Astrocyte (in vitro differentiated cells and primary cell): ENCODE measurements around the gene HOXC9. TPM values are rescaled to one million over a fixed set of nuclear protein-coding genes. Genes with fewer than 3 reads are reported as not detected.
A peak's percentile ranks its signal among the peaks of the same experiment; 100 is the strongest.

Experiments
- DNase-seq: peaks from one replicate; pipeline ENCODE4 v3.0.0-alpha.2; 2010; ENCODE audit warnings: low read depth
- FAIRE-seq: peaks from 2 replicates; lab custom pipeline; 2011; peaks lifted over from hg19 to GRCh38; lab: Jason Lieb, UNC
- H2AFZ ChIP-seq: 2 replicates; pipeline ENCODE4 v1.6.0; 2012; ENCODE audit warnings: low read depth, low read length, inconsistent platforms
- H3K27ac ChIP-seq: 2 replicates; pipeline ENCODE4 v1.5.1; 2011; ENCODE audit warnings: low read depth, low read length, inconsistent platforms
- H3K27me3 ChIP-seq: 2 replicates; pipeline ENCODE4 v1.6.0; 2011; ENCODE audit warnings: low read length, inconsistent platforms; ENCODE audit not compliant: insufficient read depth
- H3K36me3 ChIP-seq: 2 replicates; pipeline ENCODE4 v1.5.1; 2011; ENCODE audit warnings: low read length, inconsistent platforms; ENCODE audit not compliant: insufficient read depth
- H3K4me1 ChIP-seq: 2 replicates; pipeline ENCODE4 v1.5.1; 2011; ENCODE audit warnings: low read length, inconsistent platforms; ENCODE audit not compliant: insufficient read depth
- H3K4me2 ChIP-seq: 2 replicates; pipeline ENCODE4 v1.6.0; 2012; ENCODE audit warnings: low read length, inconsistent platforms
- H3K4me3 ChIP-seq: 2 replicates; pipeline ENCODE4 v1.5.1; 2011; ENCODE audit warnings: low read depth, mild to moderate bottlenecking, low read length, inconsistent platforms; ENCODE audit not compliant: insufficient read depth
- H3K79me2 ChIP-seq: 2 replicates; pipeline ENCODE4 v1.6.0; 2012; ENCODE audit warnings: mild to moderate bottlenecking, low read length, inconsistent platforms; ENCODE audit not compliant: insufficient read depth
- H3K9ac ChIP-seq: 2 replicates; pipeline ENCODE4 v1.6.0; 2012; ENCODE audit warnings: mild to moderate bottlenecking, low read length, inconsistent platforms
- H3K9me3 ChIP-seq: 2 replicates; pipeline ENCODE4 v1.5.1; 2012; ENCODE audit warnings: low read depth, mild to moderate bottlenecking, low read length, inconsistent platforms; ENCODE audit not compliant: insufficient read depth
- H4K20me1 ChIP-seq: 2 replicates; pipeline ENCODE4 v1.6.0; 2012; ENCODE audit warnings: low read length, inconsistent platforms; ENCODE audit not compliant: insufficient read depth
- H3K27ac Mint-ChIP-seq: one replicate; pipeline ENCODE4 v1.8.0; 2021; ENCODE audit warnings: mild to moderate bottlenecking, mixed read lengths; ENCODE audit not compliant: unreplicated experiment
- H3K27me3 Mint-ChIP-seq: one replicate; pipeline ENCODE4 v1.8.0; 2021; ENCODE audit warnings: low read depth, mixed read lengths; ENCODE audit not compliant: unreplicated experiment
- H3K36me3 Mint-ChIP-seq: one replicate; pipeline ENCODE4 v1.8.0; 2021; ENCODE audit warnings: low read depth, mixed read lengths; ENCODE audit not compliant: unreplicated experiment
- H3K4me1 Mint-ChIP-seq: one replicate; pipeline ENCODE4 v1.8.0; 2021; ENCODE audit warnings: low read depth, mixed read lengths; ENCODE audit not compliant: unreplicated experiment
- H3K4me3 Mint-ChIP-seq: one replicate; pipeline ENCODE4 v1.8.0; 2021; ENCODE audit warnings: mild to moderate bottlenecking, moderate library complexity, mixed read lengths; ENCODE audit not compliant: unreplicated experiment
- H3K9me3 Mint-ChIP-seq: one replicate; pipeline ENCODE4 v1.8.0; 2021; ENCODE audit warnings: mild to moderate bottlenecking, mixed read lengths; ENCODE audit not compliant: unreplicated experiment
- CTCF ChIP-seq: IDR thresholded peaks from 2 replicates; pipeline ENCODE4 v1.5.1; 2011; ENCODE audit warnings: low read depth, mild to moderate bottlenecking, inconsistent platforms, low read length, moderate library complexity; ENCODE audit not compliant: insufficient read depth
- EZH2 ChIP-seq: IDR thresholded peaks from 2 replicates; pipeline ENCODE4 v1.6.1; 2012; ENCODE audit warnings: mild to moderate bottlenecking, low read length, inconsistent platforms; ENCODE audit not compliant: insufficient read depth
- total RNA-seq: library from RNA; stranded (reverse); gene quantifications from 2 replicates; pipeline ENCODE4 v1.2.1, GENCODE V29; 2021

Gene HOXC9
- total RNA-seq, 1 donor from 2014 or later, result not detected

- H2AFZ ChIP-seq, result no peak overlapping the region
- no peaks in the 10 kb centered on the region for H4K20me1 ChIP-seq
- H3K4me1 ChIP-seq, result no peaks in the 10 kb centered on the region
- TF ChIP-seq EZH2, result no peak
- no peak for TF ChIP-seq CTCF
- Mint-ChIP-seq H3K27ac (peak overlapping the region; percentile 58), H3K27me3 (peaks cover 85% of the 10 kb centered on the region), H3K4me3 (no peak overlapping the region), H3K4me1 (no peaks in the 10 kb centered on the region), H3K36me3 (no peaks in the 10 kb centered on the region), H3K9me3 (peaks cover 22% of the 10 kb centered on the region)
- DNase-seq (no peak), FAIRE-seq (no peak)
- no peak overlapping the region for H3K4me3 ChIP-seq
- H3K79me2 ChIP-seq, result no peaks in the 10 kb centered on the region
- peaks cover 90% of the 10 kb centered on the region for H3K27me3 ChIP-seq
- H3K9me3 ChIP-seq, result no peaks in the 10 kb centered on the region
- H3K36me3 ChIP-seq, result no peaks in the 10 kb centered on the region
- H3K9ac ChIP-seq, result no peak overlapping the region
- no peak overlapping the region for H3K27ac ChIP-seq
- no peak overlapping the region for H3K4me2 ChIP-seq
These were observed 17.1 kb upstream of the HOXC9 start for GRCh38 chr12:53982648-53983567.

- Histone ChIP-seq H3K4me2 (no peak overlapping the region), H3K4me1 (no peaks in the 10 kb centered on the region), H3K9ac (no peak overlapping the region), H3K4me3 (no peak overlapping the region), H3K36me3 (no peaks in the 10 kb centered on the region), H3K27ac (no peak overlapping the region), H4K20me1 (no peaks in the 10 kb centered on the region), H2AFZ (no peak overlapping the region), H3K79me2 (no peaks in the 10 kb centered on the region), H3K27me3 (peaks cover 92% of the 10 kb centered on the region), H3K9me3 (no peaks in the 10 kb centered on the region)
- Mint-ChIP-seq H3K36me3 (no peaks in the 10 kb centered on the region), H3K9me3 (peaks cover 20% of the 10 kb centered on the region), H3K27me3 (peaks cover 85% of the 10 kb centered on the region), H3K4me1 (no peaks in the 10 kb centered on the region), H3K4me3 (no peak overlapping the region), H3K27ac (peak overlapping the region; percentile 58)
- no peak for FAIRE-seq
- TF ChIP-seq CTCF (no peak), EZH2 (no peak)
- DNase-seq, result no peak
These were observed 16.4 kb upstream of the HOXC9 start for GRCh38 chr12:53983568-53983949.
